ENCODE results near the gene RBKS. TPM values are rescaled to one million over a fixed set of nuclear protein-coding genes. Genes with fewer than 3 reads are reported as not detected.
A peak's percentile ranks its signal among the peaks of the same experiment; 100 is the strongest.

The RBKS gene
- polyA plus RNA-seq, 1 donor (not counting 4 experiments of a cell fraction or from before 2014, with no cell fraction given): 1.9 TPM

DNA sequence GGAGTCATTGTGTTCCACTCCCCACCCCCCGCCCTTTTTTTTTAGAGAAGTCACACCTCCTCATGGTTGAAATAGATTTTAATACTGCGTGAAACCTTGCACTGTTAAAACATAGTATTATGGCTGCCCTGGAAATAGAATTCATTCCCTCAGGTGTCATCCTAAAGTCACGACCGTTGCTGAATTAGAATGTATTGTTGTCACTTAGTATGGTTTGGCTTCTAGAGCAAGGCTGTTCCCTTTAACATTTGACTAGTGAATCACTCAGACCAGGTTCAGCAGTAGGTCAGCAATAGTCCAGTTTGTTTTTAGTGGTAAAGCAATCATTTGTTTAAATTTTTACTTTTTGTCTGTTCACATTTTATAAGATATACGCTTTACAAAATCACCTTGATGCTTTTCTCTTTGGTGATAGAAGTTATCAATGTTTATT is 1.5 kb upstream of the RBKS start:
- H3K4me1 ChIP-seq (ENCODE audit: control insufficient read depth, extremely low read depth, insufficient read depth, low read length): peaks cover 12% of the 10 kb centered on the region
- no peak for TF ChIP-seq EZH2 (IDR thresholded peaks at IDR 0.05; ENCODE audit: low read length)
- no peak for TF ChIP-seq CTCF (optimal IDR thresholded peaks at IDR 0.05 in 1 of 3, IDR thresholded peaks at IDR 0.05 in 1 of 3, conservative IDR thresholded peaks at IDR 0.05 in 1 of 3; ENCODE audit: extremely low read depth in 1 of 3, insufficient read depth in 2 of 3, low read length in 3 of 3)
- no peak overlapping the region for H3K9ac ChIP-seq (ENCODE audit: control insufficient read depth, extremely low read depth, insufficient read depth, low read length)
- peak overlapping the region; percentile 92 for H3K4me2 ChIP-seq (ENCODE audit: control insufficient read depth, extremely low read depth, insufficient read depth, low read depth, low read length)
- peaks cover 0 to 5% of the 10 kb centered on the region in 2 experiments for H3K36me3 ChIP-seq (ENCODE audit: control insufficient read depth in 2 of 2, extremely low read depth in 1 of 2, insufficient read depth in 2 of 2, low read length in 2 of 2)
- H3K27ac ChIP-seq (ENCODE audit: control insufficient read depth, insufficient read depth, low read length): no peak overlapping the region
- FAIRE-seq: no peak
- no peaks in the 10 kb centered on the region for H3K9me3 ChIP-seq (ENCODE audit: control insufficient read depth, low read depth, low read length)
- no peaks in the 10 kb centered on the region for H4K20me1 ChIP-seq (ENCODE audit: control insufficient read depth, extremely low read depth, insufficient read depth, low read length)
- no peak overlapping the region for H2AFZ ChIP-seq (ENCODE audit: control insufficient read depth, low read length)
- H3K27me3 ChIP-seq (ENCODE audit: control insufficient read depth, extremely low read depth, insufficient read depth, low read length): no peaks in the 10 kb centered on the region
- dilution Hi-C loops (cut with MboI; ENCODE audit: extremely low pct_ligation_motif_present, low sequenced_read_pairs): no loop called here
- H3K79me2 ChIP-seq (ENCODE audit: control insufficient read depth, insufficient read depth, low read length): peaks cover 6% of the 10 kb centered on the region
- no peaks in the 10 kb centered on the region for H3K9me1 ChIP-seq (ENCODE audit: control insufficient read depth, extremely low read depth, insufficient read depth, low read length)
- no peak overlapping the region for H3K4me3 ChIP-seq (ENCODE audit: control insufficient read depth in 2 of 3, extremely low read depth in 1 of 3, insufficient read depth in 2 of 3, low read depth in 1 of 3, low read length in 3 of 3)
- DNase-seq (ENCODE audit: low read depth, low spot score): no peak

DNA sequence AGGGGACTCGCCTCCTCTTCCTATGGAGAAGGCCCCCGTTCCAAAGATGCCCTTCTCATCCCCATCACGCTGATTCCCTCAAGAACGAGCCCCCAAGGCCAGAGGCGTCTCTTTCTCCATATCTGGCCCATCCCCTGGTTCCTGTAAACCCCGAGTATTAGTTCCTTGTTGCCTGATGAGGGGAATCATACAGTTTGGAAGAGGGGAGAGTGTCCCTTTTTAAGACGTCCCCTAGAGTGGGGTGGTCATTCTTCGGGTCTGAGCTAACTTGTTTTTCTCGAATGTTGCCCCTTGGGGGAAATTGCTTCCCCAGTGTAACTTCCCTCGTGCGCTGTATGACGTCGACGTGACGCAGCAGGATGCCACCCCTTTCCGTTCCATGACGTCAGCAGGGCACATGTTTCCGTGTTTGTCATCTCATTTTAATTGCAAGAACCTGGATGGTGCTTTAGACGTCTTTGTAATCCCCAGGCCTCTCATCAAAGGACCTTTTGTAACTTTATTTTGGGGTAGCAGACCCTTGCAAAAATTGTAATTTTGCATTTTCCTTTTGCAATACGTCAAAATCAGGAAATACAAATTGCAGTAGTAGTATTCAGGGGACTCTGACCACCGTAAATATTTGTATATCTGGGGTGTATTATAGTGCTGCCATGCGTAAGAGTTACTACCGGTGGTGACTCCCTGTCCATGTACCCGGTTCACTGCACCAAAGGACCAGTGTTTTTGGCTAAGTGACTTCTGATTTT is 911 bp upstream of the RBKS start:
- Histone ChIP-seq H3K27me3 (ENCODE audit: control insufficient read depth, extremely low read depth, insufficient read depth, low read length) (no peaks in the 10 kb centered on the region), H3K4me2 (ENCODE audit: control insufficient read depth, extremely low read depth, insufficient read depth, low read depth, low read length) (peak overlapping the region; percentile 92), H3K9ac (ENCODE audit: control insufficient read depth, extremely low read depth, insufficient read depth, low read length) (peak overlapping the region; percentile 98), H3K4me1 (ENCODE audit: control insufficient read depth, extremely low read depth, insufficient read depth, low read length) (peaks cover 16% of the 10 kb centered on the region), H3K4me3 (ENCODE audit: control insufficient read depth in 2 of 3, extremely low read depth in 1 of 3, insufficient read depth in 2 of 3, low read depth in 1 of 3, low read length in 3 of 3) (peak overlapping the region; percentile 79 to 90 (median 83)), H3K36me3 (ENCODE audit: control insufficient read depth in 2 of 2, extremely low read depth in 1 of 2, insufficient read depth in 2 of 2, low read length in 2 of 2) (peaks cover 0 to 1% of the 10 kb centered on the region in 2 experiments), H3K9me1 (ENCODE audit: control insufficient read depth, extremely low read depth, insufficient read depth, low read length) (no peaks in the 10 kb centered on the region), H2AFZ (ENCODE audit: control insufficient read depth, low read length) (peak overlapping the region; percentile 94), H3K9me3 (ENCODE audit: control insufficient read depth, low read depth, low read length) (no peaks in the 10 kb centered on the region), H4K20me1 (ENCODE audit: control insufficient read depth, extremely low read depth, insufficient read depth, low read length) (no peaks in the 10 kb centered on the region), H3K79me2 (ENCODE audit: control insufficient read depth, insufficient read depth, low read length) (peaks cover 6% of the 10 kb centered on the region), H3K27ac (ENCODE audit: control insufficient read depth, insufficient read depth, low read length) (peak overlapping the region; percentile 93)
- TF ChIP-seq CTCF (optimal IDR thresholded peaks at IDR 0.05 in 1 of 3, IDR thresholded peaks at IDR 0.05 in 1 of 3, conservative IDR thresholded peaks at IDR 0.05 in 1 of 3; ENCODE audit: extremely low read depth in 1 of 3, insufficient read depth in 2 of 3, low read length in 3 of 3) (no peak), EZH2 (IDR thresholded peaks at IDR 0.05; ENCODE audit: low read length) (no peak)
- DNase-seq (ENCODE audit: low read depth, low spot score) (no peak), FAIRE-seq (no peak)
- dilution Hi-C loops (cut with MboI; ENCODE audit: extremely low pct_ligation_motif_present, low sequenced_read_pairs): no loop called here

Data from keratinocyte (primary cell).